Neural progenitor cell (in vitro differentiated cells): ENCODE measurements around the gene PSMC4. TPM values are rescaled to one million over a fixed set of nuclear protein-coding genes. Genes with fewer than 3 reads are reported as not detected.

Experiments
- DNase-seq: peaks from one replicate; pipeline ENCODE4 v3.0.0-alpha.2; 2016; ENCODE audit warnings: low spot score
- H2AFZ ChIP-seq: fragments of 200-600 bp; sonication (generic); replicated peaks from 2 replicates; pipeline ENCODE4 v1.6.1; 2016; ENCODE audit warnings: antibody characterized with exemption
- H3F3A ChIP-seq: fragments of 200-600 bp; sonication (generic); 2 replicates; pipeline ENCODE4 v1.6.1; 2016; ENCODE audit warnings: antibody characterized with exemption, low read depth
- H3K27ac ChIP-seq: fragments of 200-600 bp; sonication (generic); 2 replicates; pipeline ENCODE4 v1.5.1; 2016; ENCODE audit warnings: mild to moderate bottlenecking
- H3K27me3 ChIP-seq: fragments of 200-600 bp; sonication (generic); 2 replicates; pipeline ENCODE4 v1.6.1; 2016; ENCODE audit warnings: mild to moderate bottlenecking, moderate library complexity
- H3K36me3 ChIP-seq: fragments of 200-600 bp; sonication (generic); 2 replicates; pipeline ENCODE4 v1.5.1; 2016
- H3K4me1 ChIP-seq: fragments of 200-600 bp; sonication (generic); 2 replicates; pipeline ENCODE4 v1.6.1; 2016; ENCODE audit warnings: mixed run types
- H3K4me2 ChIP-seq: fragments of 200-600 bp; sonication (generic); 2 replicates; pipeline ENCODE4 v1.6.1; 2016
- H3K4me3 ChIP-seq: fragments of 200-600 bp; sonication (generic); 2 replicates; pipeline ENCODE4 v1.5.1; 2016
- H3K79me2 ChIP-seq: fragments of 200-600 bp; sonication (generic); 2 replicates; pipeline ENCODE4 v1.6.1; 2016; ENCODE audit warnings: low read depth
- H3K9ac ChIP-seq: fragments of 200-600 bp; sonication (generic); 2 replicates; pipeline ENCODE4 v1.6.1; 2016
- H3K9me3 ChIP-seq: fragments of 200-600 bp; sonication (generic); 2 replicates; pipeline ENCODE4 v1.5.1; 2016; ENCODE audit warnings: low read depth
- H4K20me1 ChIP-seq: fragments of 200-600 bp; sonication (generic); 2 replicates; pipeline ENCODE4 v1.6.1; 2016; ENCODE audit warnings: low read depth
- H3K27ac Mint-ChIP-seq: 3 replicates; pipeline ENCODE4 v1.8.0; 2021; ENCODE audit warnings: mixed read lengths
- H3K27me3 Mint-ChIP-seq: 2 replicates; pipeline ENCODE4 v1.8.0; 2022; ENCODE audit warnings: low read depth, mild to moderate bottlenecking, inconsistent platforms, moderate library complexity, mixed read lengths; ENCODE audit not compliant: insufficient read depth
- H3K36me3 Mint-ChIP-seq: 3 replicates; pipeline ENCODE4 v1.8.0; 2021; ENCODE audit warnings: mixed read lengths
- H3K4me1 Mint-ChIP-seq: 3 replicates; pipeline ENCODE4 v1.8.0; 2021; ENCODE audit warnings: mixed read lengths
- H3K4me3 Mint-ChIP-seq: 3 replicates; pipeline ENCODE4 v1.8.0; 2021; ENCODE audit warnings: mild to moderate bottlenecking, moderate library complexity, mixed read lengths
- H3K9me3 Mint-ChIP-seq: 3 replicates; pipeline ENCODE4 v1.8.0; 2020; ENCODE audit warnings: mixed read lengths
- EZH2 ChIP-seq: fragments of 200-600 bp; sonication (generic); IDR thresholded peaks from 2 replicates; pipeline ENCODE4 v1.6.1; 2017; ENCODE audit warnings: antibody characterized with exemption, mild to moderate bottlenecking, moderate library complexity
- EZH2phosphoT487 ChIP-seq: fragments of 200-600 bp; sonication (generic); IDR thresholded peaks from 2 replicates; pipeline ENCODE4 v1.6.1; 2017; ENCODE audit warnings: antibody characterized with exemption
- total RNA-seq: library from RNA; depleted of rRNA; stranded (reverse); fragments of >200 nt; gene quantifications from 2 replicates; pipeline ENCODE4 v1.2.3, GENCODE V29; 2015; ENCODE audit warnings: low replicate concordance
- TF ChIP-seq, protein P1 (sequence below): fragments of 200-600 bp; sonication (generic); IDR thresholded peaks from 2 replicates; pipeline ENCODE4 v1.5.1; 2017; ENCODE audit warnings: antibody characterized with exemption, mild to moderate bottlenecking

PSMC4 gene
- total RNA-seq: 68.7 and 85.1 TPM in 2 replicates

DNA sequence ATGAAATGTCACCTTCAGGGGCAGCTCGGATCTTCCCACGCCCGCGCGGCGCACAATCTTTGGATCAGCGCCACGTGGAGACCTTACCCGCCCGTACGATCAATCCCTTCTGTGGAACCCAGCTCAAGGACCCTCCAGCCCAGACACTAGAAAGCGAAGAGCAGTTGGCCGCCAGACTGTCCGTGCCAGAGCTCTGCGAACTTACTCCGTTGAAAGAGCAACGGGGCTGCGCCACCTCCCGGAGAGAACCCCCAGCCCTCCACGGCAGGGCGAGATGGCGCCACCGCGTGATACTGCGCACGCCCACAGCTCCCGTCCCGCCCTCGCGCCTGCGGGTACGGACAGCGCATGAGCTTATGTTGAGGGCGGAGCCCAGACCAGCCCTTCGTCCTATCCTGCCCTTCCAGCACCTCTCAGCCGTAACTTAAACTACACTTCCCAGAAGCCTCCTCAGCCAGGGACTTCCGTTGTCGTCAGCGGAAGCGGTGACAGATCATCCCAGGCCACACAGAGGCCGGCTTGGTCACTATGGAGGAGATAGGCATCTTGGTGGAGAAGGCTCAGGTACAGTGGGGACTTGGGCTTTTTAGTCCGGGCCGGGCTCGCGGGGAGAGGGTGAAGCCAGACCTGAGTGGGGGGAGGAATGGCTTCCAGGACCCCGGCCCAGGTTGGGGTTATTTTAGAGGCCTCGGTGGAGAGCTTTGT, at the start of gene PSMC4:
Gene PSMC4 (plus strand): TSS at position 491 of the 705 bp plus-strand sequence. CDS start 38 bp downstream, at position 529.
- TF ChIP-seq EZH2phosphoT487: no peak
- TF ChIP-seq EZH2: no peak
- TF ChIP-seq, protein P1, sequence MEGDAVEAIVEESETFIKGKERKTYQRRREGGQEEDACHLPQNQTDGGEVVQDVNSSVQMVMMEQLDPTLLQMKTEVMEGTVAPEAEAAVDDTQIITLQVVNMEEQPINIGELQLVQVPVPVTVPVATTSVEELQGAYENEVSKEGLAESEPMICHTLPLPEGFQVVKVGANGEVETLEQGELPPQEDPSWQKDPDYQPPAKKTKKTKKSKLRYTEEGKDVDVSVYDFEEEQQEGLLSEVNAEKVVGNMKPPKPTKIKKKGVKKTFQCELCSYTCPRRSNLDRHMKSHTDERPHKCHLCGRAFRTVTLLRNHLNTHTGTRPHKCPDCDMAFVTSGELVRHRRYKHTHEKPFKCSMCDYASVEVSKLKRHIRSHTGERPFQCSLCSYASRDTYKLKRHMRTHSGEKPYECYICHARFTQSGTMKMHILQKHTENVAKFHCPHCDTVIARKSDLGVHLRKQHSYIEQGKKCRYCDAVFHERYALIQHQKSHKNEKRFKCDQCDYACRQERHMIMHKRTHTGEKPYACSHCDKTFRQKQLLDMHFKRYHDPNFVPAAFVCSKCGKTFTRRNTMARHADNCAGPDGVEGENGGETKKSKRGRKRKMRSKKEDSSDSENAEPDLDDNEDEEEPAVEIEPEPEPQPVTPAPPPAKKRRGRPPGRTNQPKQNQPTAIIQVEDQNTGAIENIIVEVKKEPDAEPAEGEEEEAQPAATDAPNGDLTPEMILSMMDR: peak; percentile 66
- Histone ChIP-seq H3K9me3 (no peaks in the 10 kb centered on the region), H3K9ac (peak within 1 kb of the TSS; percentile 87), H3K79me2 (peaks cover 26% of the 10 kb centered on the region), H3K36me3 (peaks cover 9% of the 10 kb centered on the region), H3K27me3 (no peaks in the 10 kb centered on the region), H4K20me1 (no peaks in the 10 kb centered on the region), H3K4me3 (peak within 1 kb of the TSS; percentile 95), H3K4me2 (peak within 1 kb of the TSS; percentile 89), H3K4me1 (peaks cover 8% of the 10 kb centered on the region), H2AFZ (peak within 1 kb of the TSS; percentile 91), H3K27ac (no peak within 1 kb of the TSS), H3F3A (no peaks in the 10 kb centered on the region)
- DNase-seq: peak; percentile 98
- Mint-ChIP-seq H3K4me1 (peaks cover 19% of the 10 kb centered on the region), H3K4me3 (peak within 1 kb of the TSS; percentile 96), H3K36me3 (peaks cover 25% of the 10 kb centered on the region), H3K9me3 (no peaks in the 10 kb centered on the region), H3K27ac (peak within 1 kb of the TSS; percentile 95), H3K27me3 (peaks cover 11% of the 10 kb centered on the region)

- Histone ChIP-seq H3K79me2 (no peaks in the 10 kb centered on the region), H3K4me2 (no peak overlapping the region), H3K27me3 (no peaks in the 10 kb centered on the region), H3K4me3 (no peak overlapping the region), H2AFZ (no peak overlapping the region), H3K27ac (no peak overlapping the region), H3K9ac (no peak overlapping the region), H3K4me1 (no peaks in the 10 kb centered on the region), H3K9me3 (no peaks in the 10 kb centered on the region), H3F3A (no peaks in the 10 kb centered on the region), H4K20me1 (no peaks in the 10 kb centered on the region), H3K36me3 (no peaks in the 10 kb centered on the region)
- H3K9me3 Mint-ChIP-seq: no peaks in the 10 kb centered on the region
- DNase-seq: no peak
- H3K36me3 Mint-ChIP-seq: no peaks in the 10 kb centered on the region
- H3K27ac Mint-ChIP-seq: no peak overlapping the region
- no peak for TF ChIP-seq EZH2phosphoT487
- TF ChIP-seq EZH2: no peak
- TF ChIP-seq, protein P1: no peak
- no peaks in the 10 kb centered on the region for H3K4me1 Mint-ChIP-seq
- H3K4me3 Mint-ChIP-seq: no peak overlapping the region
- H3K27me3 Mint-ChIP-seq: peaks cover 13% of the 10 kb centered on the region
These were observed 47.1 kb upstream of the PSMC4 start for GRCh38 chr19:39923862-39924261.

DNA sequence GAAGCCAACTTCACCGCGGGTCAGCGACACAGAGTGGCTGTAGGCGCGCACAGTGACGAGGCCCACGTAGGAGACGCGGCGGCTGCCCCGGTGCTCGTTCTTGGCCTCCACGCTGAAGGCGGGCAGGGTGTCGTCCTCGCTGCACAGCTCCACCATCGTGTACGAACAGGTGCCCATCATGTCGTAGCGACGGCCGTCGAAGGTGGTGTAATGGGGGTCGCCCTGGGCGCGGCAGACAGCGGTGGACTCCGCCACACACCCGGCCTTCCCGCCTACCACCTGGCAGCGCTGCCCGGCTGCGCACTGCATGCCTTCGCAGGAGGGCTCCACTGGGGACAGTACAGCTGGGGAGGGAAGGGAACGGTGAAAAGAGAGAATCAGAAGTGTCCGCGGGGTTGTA, 46.6 kb upstream of the PSMC4 start:
- Histone ChIP-seq H3K27me3 (no peaks in the 10 kb centered on the region), H3K4me1 (no peaks in the 10 kb centered on the region), H3K9me3 (no peaks in the 10 kb centered on the region), H3K36me3 (no peaks in the 10 kb centered on the region), H3K4me2 (no peak overlapping the region), H4K20me1 (no peaks in the 10 kb centered on the region), H3K27ac (no peak overlapping the region), H3K79me2 (no peaks in the 10 kb centered on the region), H3F3A (no peaks in the 10 kb centered on the region), H3K4me3 (no peak overlapping the region), H3K9ac (no peak overlapping the region), H2AFZ (no peak overlapping the region)
- H3K36me3 Mint-ChIP-seq: no peaks in the 10 kb centered on the region
- H3K9me3 Mint-ChIP-seq: no peaks in the 10 kb centered on the region
- no peaks in the 10 kb centered on the region for H3K4me1 Mint-ChIP-seq
- no peak for DNase-seq
- H3K4me3 Mint-ChIP-seq: no peak overlapping the region
- TF ChIP-seq, protein P1: no peak
- TF ChIP-seq EZH2: no peak
- TF ChIP-seq EZH2phosphoT487: no peak
- peaks cover 10% of the 10 kb centered on the region for H3K27me3 Mint-ChIP-seq
- no peak overlapping the region for H3K27ac Mint-ChIP-seq
